HG03571 (cell line): ENCODE measurements around the gene CTNNBL1.

Experiments
- ATAC-seq: cut with Tn5 transposase; IDR thresholded peaks from one replicate; pipeline ENCODE4 v1.9.1; 2021; ENCODE audit not compliant: unreplicated experiment

The CTNNBL1 gene

GRCh38 chr20:37875460-37876175 is 181.8 kb downstream of the CTNNBL1 start:
- no peak for ATAC-seq

- no peak for ATAC-seq
Observed at GRCh38 chr20:37876863-37877262, 183.0 kb downstream of the CTNNBL1 start.

GRCh38 chr20:37877832-37878772 is 184.3 kb downstream of the CTNNBL1 start:
- ATAC-seq, result no peak

- ATAC-seq, result no peak
Observed at GRCh38 chr20:37878835-37879599, 185.2 kb downstream of the CTNNBL1 start.

GRCh38 chr20:37879843-37880242 is 186.0 kb downstream of the CTNNBL1 start:
- no peak for ATAC-seq

- no peak for ATAC-seq
Observed at GRCh38 chr20:37880726-37881591, 187.1 kb downstream of the CTNNBL1 start.

- no peak for ATAC-seq
Observed at GRCh38 chr20:37881601-37882343, 187.9 kb downstream of the CTNNBL1 start.

- ATAC-seq, result no peak
Observed at GRCh38 chr20:37882961-37883712, 189.3 kb downstream of the CTNNBL1 start.

GRCh38 chr20:37885042-37885441 is 191.2 kb downstream of the CTNNBL1 start:
- no peak for ATAC-seq

- no peak for ATAC-seq
Observed at GRCh38 chr20:37885593-37886503, 192.0 kb downstream of the CTNNBL1 start.

GRCh38 chr20:37886851-37887297 is 193.0 kb downstream of the CTNNBL1 start:
- ATAC-seq, result no peak

- no peak for ATAC-seq
Observed at GRCh38 chr20:37888641-37889040, 194.8 kb downstream of the CTNNBL1 start.

- no peak for ATAC-seq
Observed at GRCh38 chr20:37890108-37890507, 196.3 kb downstream of the CTNNBL1 start.

- ATAC-seq, result no peak
Observed at GRCh38 chr20:37890643-37891042, 196.8 kb downstream of the CTNNBL1 start.

GRCh38 chr20:37892001-37892400 is 198.2 kb downstream of the CTNNBL1 start:
- ATAC-seq, result no peak

- no peak for ATAC-seq
Observed at GRCh38 chr20:37893566-37894241, 199.9 kb downstream of the CTNNBL1 start.

- no peak for ATAC-seq
Observed at GRCh38 chr20:37894454-37894853, 200.6 kb downstream of the CTNNBL1 start.
